ENCODE measurements around the gene CNOT6. TPM values are rescaled to one million over a fixed set of nuclear protein-coding genes. Genes with fewer than 3 reads are reported as not detected.

The CNOT6 gene
- total RNA-seq, 3 donors from 2014 or later (not counting 1 experiment from before 2014, with no cell fraction given) = 20.9 to 32.4 (median 26.1) TPM

DNA sequence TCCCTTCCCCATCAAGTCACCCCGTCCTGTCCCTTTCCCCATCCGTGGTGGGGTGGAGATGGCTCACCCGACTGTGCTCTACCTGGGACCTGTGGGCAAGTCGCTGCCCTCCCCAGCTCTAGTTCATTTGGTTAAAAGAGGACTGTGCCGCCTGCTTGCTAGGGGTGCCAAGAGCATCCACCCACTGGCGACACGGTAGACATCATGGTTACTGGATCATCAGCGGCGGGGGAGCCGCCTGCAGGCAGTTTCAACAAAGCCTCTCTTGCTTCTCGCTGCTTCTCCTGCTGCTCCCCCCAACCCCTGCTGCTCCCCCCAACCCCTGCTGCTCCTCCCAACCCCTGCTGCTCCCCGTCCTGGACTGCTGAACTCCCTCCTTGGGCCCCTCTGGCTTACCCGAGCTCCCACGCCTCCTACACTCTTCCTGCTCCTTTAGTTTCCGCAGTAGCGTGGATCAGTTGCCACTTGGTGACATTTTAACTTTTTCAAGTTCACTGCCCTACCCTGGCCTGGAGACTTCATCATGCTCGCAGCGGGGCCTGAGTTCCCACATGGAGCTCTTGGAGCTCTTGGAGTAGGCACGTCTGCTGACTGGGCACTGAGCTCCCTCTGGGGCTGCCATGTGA lies 119.1 kb downstream of the CNOT6 start:
- 87% methylated on average over 19 of the region's 19 CpGs for WGBS (ENCODE audit: insufficient coverage)
- no peaks in the 10 kb centered on the region for H3K4me1 Mint-ChIP-seq
- no peak for TF ChIP-seq CTCF (IDR thresholded peaks at IDR 0.05)
- H3K4me1 ChIP-seq (ENCODE audit: control insufficient read depth, insufficient read depth, low read length) = no peaks in the 10 kb centered on the region
- no peak overlapping the region for H3K4me3 Mint-ChIP-seq
- H3K27ac ChIP-seq (ENCODE audit: low read length) = no peak overlapping the region
- no peaks in the 10 kb centered on the region for H3K9me3 ChIP-seq (ENCODE audit: control insufficient read depth, insufficient read depth, low read length)
- DNase-seq (no peak), ATAC-seq (no peak)
- no peak overlapping the region for H3K4me3 ChIP-seq (ENCODE audit: low read length)
- no peaks in the 10 kb centered on the region for H3K36me3 Mint-ChIP-seq
- H3K36me3 ChIP-seq (ENCODE audit: control insufficient read depth, insufficient read depth, low read length) = no peaks in the 10 kb centered on the region
- H3K27me3 ChIP-seq (ENCODE audit: control insufficient read depth, insufficient read depth, low read length) = no peaks in the 10 kb centered on the region
- H3K27ac Mint-ChIP-seq = no peak overlapping the region
- no peaks in the 10 kb centered on the region for H3K9me3 Mint-ChIP-seq
- H3K27me3 Mint-ChIP-seq (ENCODE audit: low read depth in 2 of 2) = no peaks in the 10 kb centered on the region
- intact Hi-C loops (cut with micrococcal nuclease) = no loop called here

DNA sequence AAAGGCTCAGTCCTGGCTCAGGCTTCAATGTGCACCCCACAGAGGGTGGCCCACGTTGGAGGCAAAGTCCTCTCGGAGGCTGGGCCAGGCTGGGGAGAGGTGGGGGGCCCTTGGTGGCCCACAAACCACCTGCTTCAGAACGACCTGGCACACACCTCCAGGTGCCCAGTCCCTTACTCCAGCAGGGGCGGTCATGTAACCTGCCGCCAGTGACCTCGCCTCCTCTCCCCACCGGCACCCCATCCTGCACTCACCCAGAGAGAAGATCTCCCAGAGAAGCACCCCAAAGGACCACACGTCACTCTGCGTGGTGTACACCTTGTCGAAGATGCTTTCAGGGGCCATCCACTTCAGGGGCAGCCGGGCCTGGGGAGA lies 119.6 kb downstream of the CNOT6 start:
- H3K27me3 ChIP-seq (ENCODE audit: control insufficient read depth, insufficient read depth, low read length) = no peaks in the 10 kb centered on the region
- H3K36me3 ChIP-seq (ENCODE audit: control insufficient read depth, insufficient read depth, low read length) = no peaks in the 10 kb centered on the region
- Mint-ChIP-seq H3K27ac (no peak overlapping the region), H3K4me1 (no peaks in the 10 kb centered on the region), H3K36me3 (no peaks in the 10 kb centered on the region), H3K27me3 (ENCODE audit: low read depth in 2 of 2) (no peaks in the 10 kb centered on the region), H3K9me3 (no peaks in the 10 kb centered on the region), H3K4me3 (no peak overlapping the region)
- no peaks in the 10 kb centered on the region for H3K9me3 ChIP-seq (ENCODE audit: control insufficient read depth, insufficient read depth, low read length)
- WGBS (ENCODE audit: insufficient coverage) = 92% methylated on average over 11 of the region's 11 CpGs
- no peak for TF ChIP-seq CTCF (IDR thresholded peaks at IDR 0.05)
- no peaks in the 10 kb centered on the region for H3K4me1 ChIP-seq (ENCODE audit: control insufficient read depth, insufficient read depth, low read length)
- DNase-seq = no peak
- H3K4me3 ChIP-seq (ENCODE audit: low read length) = no peak overlapping the region
- no peak overlapping the region for H3K27ac ChIP-seq (ENCODE audit: low read length)
- ATAC-seq = no peak
- intact Hi-C loops (cut with micrococcal nuclease) = no loop called here

DNA sequence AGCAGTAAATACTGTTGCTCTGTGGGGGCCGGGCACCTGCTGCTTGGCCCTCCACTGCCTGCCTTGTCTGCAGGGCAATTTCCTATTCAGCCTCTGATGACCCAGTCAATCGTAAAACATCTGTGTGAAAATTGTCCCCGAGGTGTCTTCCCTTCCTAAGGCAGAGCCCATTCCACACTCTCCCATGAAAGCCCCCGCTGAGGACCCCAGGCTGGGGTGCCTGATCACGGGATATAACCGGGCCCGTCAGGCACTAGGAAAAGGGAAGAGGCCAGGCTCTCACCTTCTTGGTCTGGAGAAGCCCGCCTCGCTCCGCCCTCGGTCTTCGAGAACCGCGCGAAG lies 124.3 kb downstream of the CNOT6 start:
- Mint-ChIP-seq H3K9me3 (no peaks in the 10 kb centered on the region), H3K4me1 (no peaks in the 10 kb centered on the region), H3K27ac (no peak overlapping the region), H3K4me3 (no peak overlapping the region), H3K36me3 (no peaks in the 10 kb centered on the region), H3K27me3 (ENCODE audit: low read depth in 2 of 2) (no peaks in the 10 kb centered on the region)
- Histone ChIP-seq H3K9me3 (ENCODE audit: control insufficient read depth, insufficient read depth, low read length) (no peaks in the 10 kb centered on the region), H3K27me3 (ENCODE audit: control insufficient read depth, insufficient read depth, low read length) (no peaks in the 10 kb centered on the region), H3K4me3 (ENCODE audit: low read length) (no peak overlapping the region), H3K4me1 (ENCODE audit: control insufficient read depth, insufficient read depth, low read length) (peaks cover 1% of the 10 kb centered on the region), H3K27ac (ENCODE audit: low read length) (no peak overlapping the region), H3K36me3 (ENCODE audit: control insufficient read depth, insufficient read depth, low read length) (no peaks in the 10 kb centered on the region)
- DNase-seq (no peak), ATAC-seq (no peak)
- TF ChIP-seq CTCF (IDR thresholded peaks at IDR 0.05) = no peak
- intact Hi-C loops (cut with micrococcal nuclease) = no loop called here
- WGBS (ENCODE audit: insufficient coverage) = 75% methylated on average over 15 of the region's 15 CpGs
